HepG2 (cell line): ENCODE measurements around the gene ADM.

Experiments used
- PHF21A ChIP-seq: sonication (generic); formaldehyde crosslinking; IDR thresholded peaks from 2 replicates; pipeline ENCODE4 v1.5.0; 2020; ENCODE audit warnings: mild to moderate bottlenecking, missing genetic modification reagents
- ZBTB21 ChIP-seq: sonication (generic); formaldehyde crosslinking; IDR thresholded peaks from 2 replicates; pipeline ENCODE4 v1.4.0; 2020; ENCODE audit warnings: missing genetic modification reagents
- ZNF354B ChIP-seq: sonication (generic); formaldehyde crosslinking; IDR thresholded peaks from 2 replicates; pipeline ENCODE4 v1.8.0; 2022; ENCODE audit warnings: mild to moderate bottlenecking, missing genetic modification reagents
- ZNF639 ChIP-seq: conservative IDR thresholded peaks from 2 replicates; pipeline ENCODE4 v1.6.1; 2018; ENCODE audit warnings: missing genetic modification reagents
- TF ChIP-seq, protein P1 (sequence below): sonication (generic); formaldehyde crosslinking; conservative IDR thresholded peaks from 2 replicates; pipeline ENCODE4 v1.4.0; 2020; ENCODE audit warnings: mild to moderate bottlenecking, missing genetic modification reagents, moderate library complexity
- TF ChIP-seq, protein P2 (sequence below): sonication (generic); formaldehyde crosslinking; IDR thresholded peaks from 2 replicates; pipeline ENCODE4 v1.5.0; 2020; ENCODE audit warnings: mild to moderate bottlenecking, missing genetic modification reagents, moderate library complexity

GRCh38 chr11:10351765-10352641, 47.1 kb downstream of the ADM start:
- TF ChIP-seq, protein P1, sequence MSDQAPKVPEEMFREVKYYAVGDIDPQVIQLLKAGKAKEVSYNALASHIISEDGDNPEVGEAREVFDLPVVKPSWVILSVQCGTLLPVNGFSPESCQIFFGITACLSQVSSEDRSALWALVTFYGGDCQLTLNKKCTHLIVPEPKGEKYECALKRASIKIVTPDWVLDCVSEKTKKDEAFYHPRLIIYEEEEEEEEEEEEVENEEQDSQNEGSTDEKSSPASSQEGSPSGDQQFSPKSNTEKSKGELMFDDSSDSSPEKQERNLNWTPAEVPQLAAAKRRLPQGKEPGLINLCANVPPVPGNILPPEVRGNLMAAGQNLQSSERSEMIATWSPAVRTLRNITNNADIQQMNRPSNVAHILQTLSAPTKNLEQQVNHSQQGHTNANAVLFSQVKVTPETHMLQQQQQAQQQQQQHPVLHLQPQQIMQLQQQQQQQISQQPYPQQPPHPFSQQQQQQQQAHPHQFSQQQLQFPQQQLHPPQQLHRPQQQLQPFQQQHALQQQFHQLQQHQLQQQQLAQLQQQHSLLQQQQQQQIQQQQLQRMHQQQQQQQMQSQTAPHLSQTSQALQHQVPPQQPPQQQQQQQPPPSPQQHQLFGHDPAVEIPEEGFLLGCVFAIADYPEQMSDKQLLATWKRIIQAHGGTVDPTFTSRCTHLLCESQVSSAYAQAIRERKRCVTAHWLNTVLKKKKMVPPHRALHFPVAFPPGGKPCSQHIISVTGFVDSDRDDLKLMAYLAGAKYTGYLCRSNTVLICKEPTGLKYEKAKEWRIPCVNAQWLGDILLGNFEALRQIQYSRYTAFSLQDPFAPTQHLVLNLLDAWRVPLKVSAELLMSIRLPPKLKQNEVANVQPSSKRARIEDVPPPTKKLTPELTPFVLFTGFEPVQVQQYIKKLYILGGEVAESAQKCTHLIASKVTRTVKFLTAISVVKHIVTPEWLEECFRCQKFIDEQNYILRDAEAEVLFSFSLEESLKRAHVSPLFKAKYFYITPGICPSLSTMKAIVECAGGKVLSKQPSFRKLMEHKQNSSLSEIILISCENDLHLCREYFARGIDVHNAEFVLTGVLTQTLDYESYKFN (CRISPR knock-in tag), result peak; percentile 61
- TF ChIP-seq PHF21A (CRISPR knock-in tag), result no peak
- peak; percentile 77 for TF ChIP-seq ZBTB21 (CRISPR knock-in tag)
- TF ChIP-seq, protein P2, sequence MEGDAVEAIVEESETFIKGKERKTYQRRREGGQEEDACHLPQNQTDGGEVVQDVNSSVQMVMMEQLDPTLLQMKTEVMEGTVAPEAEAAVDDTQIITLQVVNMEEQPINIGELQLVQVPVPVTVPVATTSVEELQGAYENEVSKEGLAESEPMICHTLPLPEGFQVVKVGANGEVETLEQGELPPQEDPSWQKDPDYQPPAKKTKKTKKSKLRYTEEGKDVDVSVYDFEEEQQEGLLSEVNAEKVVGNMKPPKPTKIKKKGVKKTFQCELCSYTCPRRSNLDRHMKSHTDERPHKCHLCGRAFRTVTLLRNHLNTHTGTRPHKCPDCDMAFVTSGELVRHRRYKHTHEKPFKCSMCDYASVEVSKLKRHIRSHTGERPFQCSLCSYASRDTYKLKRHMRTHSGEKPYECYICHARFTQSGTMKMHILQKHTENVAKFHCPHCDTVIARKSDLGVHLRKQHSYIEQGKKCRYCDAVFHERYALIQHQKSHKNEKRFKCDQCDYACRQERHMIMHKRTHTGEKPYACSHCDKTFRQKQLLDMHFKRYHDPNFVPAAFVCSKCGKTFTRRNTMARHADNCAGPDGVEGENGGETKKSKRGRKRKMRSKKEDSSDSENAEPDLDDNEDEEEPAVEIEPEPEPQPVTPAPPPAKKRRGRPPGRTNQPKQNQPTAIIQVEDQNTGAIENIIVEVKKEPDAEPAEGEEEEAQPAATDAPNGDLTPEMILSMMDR (CRISPR knock-in tag), result no peak
- TF ChIP-seq ZNF354B (CRISPR knock-in tag), result no peak
- TF ChIP-seq ZNF639 (CRISPR knock-in tag), result no peak
